ENCODE data around the gene ANKS1A.

Gene ANKS1A

GRCh38 chr6:35071347-35071994 lies 182.4 kb downstream of the ANKS1A start:
- DNase-seq (ENCODE audit: low read depth), result no peak

- DNase-seq (ENCODE audit: low read depth), result no peak
Measured at GRCh38 chr6:35072051-35072697, 183.1 kb downstream of the ANKS1A start.

GRCh38 chr6:35072698-35073055 lies 183.6 kb downstream of the ANKS1A start:
- DNase-seq (ENCODE audit: low read depth), result no peak

GRCh38 chr6:35073211-35073610 lies 184.2 kb downstream of the ANKS1A start:
- DNase-seq (ENCODE audit: low read depth), result no peak

- no peak for DNase-seq (ENCODE audit: low read depth)
Measured at GRCh38 chr6:35073766-35074471, 184.9 kb downstream of the ANKS1A start.

GRCh38 chr6:35076997-35077712 lies 188.1 kb downstream of the ANKS1A start:
- no peak for DNase-seq (ENCODE audit: low read depth)

- no peak for DNase-seq (ENCODE audit: low read depth)
Measured at GRCh38 chr6:35077713-35078105, 188.7 kb downstream of the ANKS1A start.

GRCh38 chr6:35078226-35078850 lies 189.3 kb downstream of the ANKS1A start:
- no peak for DNase-seq (ENCODE audit: low read depth)

GRCh38 chr6:35078896-35079295 lies 189.8 kb downstream of the ANKS1A start:
- no peak for DNase-seq (ENCODE audit: low read depth)

- no peak for DNase-seq (ENCODE audit: low read depth)
Measured at GRCh38 chr6:35079311-35080000, 190.4 kb downstream of the ANKS1A start.

- no peak for DNase-seq (ENCODE audit: low read depth)
Measured at GRCh38 chr6:35080016-35080680, 191.1 kb downstream of the ANKS1A start.

GRCh38 chr6:35080821-35081425 lies 191.9 kb downstream of the ANKS1A start:
- no peak for DNase-seq (ENCODE audit: low read depth)

GRCh38 chr6:35081426-35081851 lies 192.4 kb downstream of the ANKS1A start:
- no peak for DNase-seq (ENCODE audit: low read depth)

GRCh38 chr6:35082046-35082732 lies 193.1 kb downstream of the ANKS1A start:
- DNase-seq (ENCODE audit: low read depth), result no peak

- no peak for DNase-seq (ENCODE audit: low read depth)
Measured at GRCh38 chr6:35082733-35083403, 193.8 kb downstream of the ANKS1A start.

GRCh38 chr6:35083507-35083906 lies 194.5 kb downstream of the ANKS1A start:
- DNase-seq (ENCODE audit: low read depth), result no peak

- DNase-seq (ENCODE audit: low read depth), result no peak
Measured at GRCh38 chr6:35084041-35084491, 195.0 kb downstream of the ANKS1A start.

GRCh38 chr6:35084511-35085203 lies 195.6 kb downstream of the ANKS1A start:
- DNase-seq (ENCODE audit: low read depth), result no peak
